ENCODE data around the gene HTR3D. TPM values are rescaled to one million over a fixed set of nuclear protein-coding genes. Genes with fewer than 3 reads are reported as not detected.
A peak's percentile ranks its signal among the peaks of the same experiment; 100 is the strongest.

HTR3D gene
- total and polyA plus RNA-seq, 2 of the 13 experiments (the other 11 are each of a cell fraction or from before 2014, with no cell fraction given), result not detected

DNA sequence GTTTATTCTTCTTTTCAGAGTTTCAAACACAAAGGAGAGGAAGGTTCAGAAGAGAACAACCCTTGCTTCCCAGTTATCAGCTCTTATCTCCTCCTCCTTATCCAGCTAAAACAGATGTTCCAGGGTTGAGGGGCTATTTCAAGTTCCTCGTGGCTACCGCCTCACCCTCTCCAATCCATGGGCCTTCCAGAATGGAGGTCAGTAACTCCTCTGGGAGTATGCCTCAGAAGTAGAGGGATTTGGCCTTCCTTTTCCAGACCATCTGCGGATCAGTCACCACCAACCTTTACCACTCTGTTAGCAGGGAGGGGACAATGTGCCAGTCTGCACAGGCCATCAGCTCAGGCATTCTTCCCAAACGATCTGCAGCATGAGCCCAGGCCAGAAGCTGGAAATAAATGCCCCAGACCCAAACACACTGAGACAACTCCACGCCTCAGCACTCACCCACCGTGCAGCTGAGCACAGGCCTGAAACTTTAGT is 36.1 kb downstream of the HTR3D start:
- Histone ChIP-seq H3K9me3 (ENCODE audit: low read length) (no peaks in the 10 kb centered on the region; the same call in 1 of the 2 replicates), H3K36me3 (replicated peaks in 1 of 2; ENCODE audit: control insufficient read depth in 1 of 2, insufficient read depth in 2 of 2, low read length in 2 of 2) (no peaks in the 10 kb centered on the region), H2AFZ (ENCODE audit: low read length) (no peak overlapping the region), H3K9ac (ENCODE audit: insufficient read depth, low read depth, low read length) (no peak overlapping the region), H3K4me3 (replicated peaks in 1 of 3; ENCODE audit: insufficient read depth in 1 of 3, low read depth in 2 of 3, low read length in 3 of 3) (no peak overlapping the region), H3K27ac (ENCODE audit: extremely low read length, insufficient read depth, low read length) (no peak overlapping the region), H4K20me1 (ENCODE audit: insufficient read depth, low read length) (no peaks in the 10 kb centered on the region), H3K4me1 (ENCODE audit: insufficient read depth, low read length) (no peaks in the 10 kb centered on the region), H3K4me2 (ENCODE audit: low read depth, low read length) (no peak overlapping the region), H3K79me2 (ENCODE audit: insufficient read depth, low read length) (no peaks in the 10 kb centered on the region), H3K27me3 (ENCODE audit: control insufficient read depth in 1 of 2, insufficient read depth in 2 of 2, low read length in 2 of 2) (peaks cover 0 to 4% of the 10 kb centered on the region in 2 experiments; a peak in 2 of 5 replicates)
- CTCF ChIA-PET (ENCODE audit: low intra/inter-chr PET ratio, low total read pairs), result no interaction called here
- POLR2A ChIA-PET, result no interaction called here
- intact Hi-C loops (cut with micrococcal nuclease; ENCODE audit: unreplicated experiment), result no loop called here
- BruUV-seq (replicated peaks), result no TSS peak
- ATAC-seq (peak; percentile 43), DNase-seq (ENCODE audit: low spot score) (no peak), FAIRE-seq (no peak)
- 53% methylated on average over 6 of the region's 6 CpGs for WGBS (ENCODE audit: low lambda C conversion rate)
- in situ Hi-C loops (cut with HindIII; ENCODE audit: extremely low pct_ligation_motif_present, low pct_unique_long_range_greater_than_20kb), result no loop called here
- TF ChIP-seq HMG20B (CRISPR knock-in tag; conservative IDR thresholded peaks at IDR 0.05), result no peak

GRCh38 chr3:184068344-184068743 is 36.8 kb downstream of the HTR3D start:
- in situ Hi-C loops (cut with HindIII; ENCODE audit: extremely low pct_ligation_motif_present, low pct_unique_long_range_greater_than_20kb) (no loop called here), intact Hi-C loops (cut with micrococcal nuclease; ENCODE audit: unreplicated experiment) (no loop called here)
- H3K79me2 ChIP-seq (ENCODE audit: insufficient read depth, low read length), result no peaks in the 10 kb centered on the region
- no peak overlapping the region for H3K27ac ChIP-seq (ENCODE audit: extremely low read length, insufficient read depth, low read length)
- FAIRE-seq (no peak), DNase-seq (ENCODE audit: low spot score) (no peak), ATAC-seq (peak; percentile 50)
- H3K4me1 ChIP-seq (ENCODE audit: insufficient read depth, low read length), result no peaks in the 10 kb centered on the region
- H3K27me3 ChIP-seq (ENCODE audit: control insufficient read depth in 1 of 2, insufficient read depth in 2 of 2, low read length in 2 of 2), result peaks cover 0 to 4% of the 10 kb centered on the region in 2 experiments; a peak in 2 of 5 replicates
- no peaks in the 10 kb centered on the region; the same call in 1 of the 2 replicates for H3K9me3 ChIP-seq (ENCODE audit: low read length)
- no TSS peak for BruUV-seq (replicated peaks)
- H3K4me2 ChIP-seq (ENCODE audit: low read depth, low read length), result no peak overlapping the region
- no peaks in the 10 kb centered on the region for H4K20me1 ChIP-seq (ENCODE audit: insufficient read depth, low read length)
- no peak overlapping the region for H3K9ac ChIP-seq (ENCODE audit: insufficient read depth, low read depth, low read length)
- no peak overlapping the region for H3K4me3 ChIP-seq (replicated peaks in 1 of 3; ENCODE audit: insufficient read depth in 1 of 3, low read depth in 2 of 3, low read length in 3 of 3)
- H2AFZ ChIP-seq (ENCODE audit: low read length), result no peak overlapping the region
- no peaks in the 10 kb centered on the region for H3K36me3 ChIP-seq (replicated peaks in 1 of 2; ENCODE audit: control insufficient read depth in 1 of 2, insufficient read depth in 2 of 2, low read length in 2 of 2)
- 59% methylated on average over 3 of the region's 5 CpGs for WGBS (ENCODE audit: low lambda C conversion rate)
- ChIA-PET CTCF (ENCODE audit: low intra/inter-chr PET ratio, low total read pairs) (no interaction called here), POLR2A (no interaction called here)
- TF ChIP-seq ZNF10 (CRISPR knock-in tag; IDR thresholded peaks at IDR 0.05; ENCODE audit: borderline replicate concordance, low read depth), result no peak
- no peak for TF ChIP-seq U2AF2 (IDR thresholded peaks at IDR 0.05; ENCODE audit: low read depth, low read length)
- TF ChIP-seq GLMP (CRISPR knock-in tag; IDR thresholded peaks at IDR 0.05; ENCODE audit: borderline replicate concordance), result no peak
- no peak for TF ChIP-seq EEA1 (CRISPR knock-in tag; IDR thresholded peaks at IDR 0.05; ENCODE audit: borderline replicate concordance)
- no peak for TF ChIP-seq FOXK2 (IDR thresholded peaks at IDR 0.05)
- TF ChIP-seq SOX13 (IDR thresholded peaks at IDR 0.05), result no peak
- TF ChIP-seq SOX13 (CRISPR knock-in tag; conservative IDR thresholded peaks at IDR 0.05 in 1 of 2, IDR thresholded peaks at IDR 0.05 in 1 of 2), result no peak
- TF ChIP-seq ZNF143 (CRISPR knock-in tag; IDR thresholded peaks at IDR 0.05), result no peak
- TF ChIP-seq ZFY (CRISPR knock-in tag; IDR thresholded peaks at IDR 0.05), result no peak
- TF ChIP-seq NAIF1 (CRISPR knock-in tag; IDR thresholded peaks at IDR 0.05; ENCODE audit: borderline replicate concordance), result no peak

Data from HepG2 (cell line).